ENCODE data around the gene DCBLD1.
"Not testable (repeated sequence)": the region's sequence is repeated elsewhere in the genome, so short reads cannot be mapped to it uniquely, and the experiment has no call there.

Gene DCBLD1

GRCh38 chr6:117502580-117502979 lies 20.1 kb downstream of the DCBLD1 start:
- no peak for DNase-seq

GRCh38 chr6:117503211-117503610 lies 20.7 kb downstream of the DCBLD1 start:
- DNase-seq, result no peak

- no peak for DNase-seq
These were observed 22.1 kb downstream of the DCBLD1 start for GRCh38 chr6:117504478-117505144.

- DNase-seq, result no peak
These were observed 22.8 kb downstream of the DCBLD1 start for GRCh38 chr6:117505311-117505710.

GRCh38 chr6:117506180-117506835 lies 23.8 kb downstream of the DCBLD1 start:
- DNase-seq, result peak; percentile 44

- DNase-seq, result no peak
These were observed 24.4 kb downstream of the DCBLD1 start for GRCh38 chr6:117506907-117507306.

- no peak for DNase-seq
These were observed 26.0 kb downstream of the DCBLD1 start for GRCh38 chr6:117508450-117508971.

- DNase-seq, result no peak
These were observed 26.5 kb downstream of the DCBLD1 start for GRCh38 chr6:117509021-117509420.

- no peak for DNase-seq
These were observed 29.8 kb downstream of the DCBLD1 start for GRCh38 chr6:117512056-117512828.

- no peak for DNase-seq
These were observed 30.6 kb downstream of the DCBLD1 start for GRCh38 chr6:117512987-117513573.

GRCh38 chr6:117513778-117514365 lies 31.4 kb downstream of the DCBLD1 start:
- DNase-seq, result no peak

GRCh38 chr6:117514655-117515054 lies 32.2 kb downstream of the DCBLD1 start:
- no peak for DNase-seq

- no peak for DNase-seq
These were observed 32.9 kb downstream of the DCBLD1 start for GRCh38 chr6:117515326-117515725.

GRCh38 chr6:117517995-117518394 lies 35.5 kb downstream of the DCBLD1 start:
- DNase-seq, result not testable (repeated sequence)

- DNase-seq, result no peak
These were observed 36.4 kb downstream of the DCBLD1 start for GRCh38 chr6:117518870-117519269.

- DNase-seq, result no peak
These were observed 38.3 kb downstream of the DCBLD1 start for GRCh38 chr6:117520603-117521395.

- peak; percentile 55 for DNase-seq
These were observed 39.5 kb downstream of the DCBLD1 start for GRCh38 chr6:117521791-117522502.

- DNase-seq, result no peak
These were observed 43.1 kb downstream of the DCBLD1 start for GRCh38 chr6:117525607-117526006.

GRCh38 chr6:117530467-117531242 lies 48.2 kb downstream of the DCBLD1 start:
- DNase-seq, result no peak

- DNase-seq, result peak; percentile 63
These were observed 48.9 kb downstream of the DCBLD1 start for GRCh38 chr6:117531346-117531745.
